WTC11 (cell line): ENCODE measurements around the gene NINJ2. TPM values are rescaled to one million over a fixed set of nuclear protein-coding genes. Genes with fewer than 3 reads are reported as not detected.

Source experiments
- ATAC-seq: fragments of 200-7000 bp; cut with Tn5 transposase; 2 replicates; pipeline ENCODE4 v1.10.0; 2021; ENCODE audit warnings: mild to moderate bottlenecking, moderate library complexity
- CTCF ChIA-PET: fragments of 300-600 bp; sonication (Branson Sonifier 250); formaldehyde crosslinking; loops from one replicate; lab custom pipeline; 2021; ENCODE audit warnings: antibody characterized with exemption; lab: Charles Lee
- POLR2A ChIA-PET: fragments of 350-600 bp; sonication (Branson Sonifier 250); formaldehyde crosslinking; loops from one replicate; lab custom pipeline; 2021; ENCODE audit warnings: antibody characterized with exemption; lab: Charles Lee
- DNase-seq: peaks from one replicate; pipeline ENCODE4 v3.0.0; 2021; ENCODE audit warnings: low spot score
- H3K27ac Mint-ChIP-seq: 2 replicates; pipeline ENCODE4 v1.8.0; 2021; ENCODE audit warnings: mixed read lengths
- H3K27me3 Mint-ChIP-seq: 2 replicates; pipeline ENCODE4 v1.8.0; 2021; ENCODE audit warnings: low read depth, mild to moderate bottlenecking, moderate library complexity, mixed read lengths
- H3K36me3 Mint-ChIP-seq: 2 replicates; pipeline ENCODE4 v1.8.0; 2021; ENCODE audit warnings: mixed read lengths
- H3K4me1 Mint-ChIP-seq: 2 replicates; pipeline ENCODE4 v1.8.0; 2022; ENCODE audit warnings: mixed read lengths
- H3K4me3 Mint-ChIP-seq: 2 replicates; pipeline ENCODE4 v1.8.0; 2021; ENCODE audit warnings: mild to moderate bottlenecking, moderate library complexity, mixed read lengths
- H3K9me3 Mint-ChIP-seq: 2 replicates; pipeline ENCODE4 v1.8.0; 2021; ENCODE audit warnings: mixed read lengths
- CREB1 ChIP-seq: sonication (generic); formaldehyde crosslinking; IDR thresholded peaks from 2 replicates; pipeline ENCODE4 v1.8.0; 2023; ENCODE audit warnings: mild to moderate bottlenecking, missing genetic modification reagents
- ERG ChIP-seq: fragments of 250-450 bp; sonication (Bioruptor Pico); IDR thresholded peaks from 2 replicates; pipeline ENCODE4 v1.8.0; 2021; ENCODE audit warnings: mild to moderate bottlenecking
- ESRRA ChIP-seq: sonication (generic); formaldehyde crosslinking; IDR thresholded peaks from 2 replicates; pipeline ENCODE4 v1.8.1; 2022; ENCODE audit warnings: mild to moderate bottlenecking, missing genetic modification reagents, borderline replicate concordance
- FOXJ3 ChIP-seq: sonication (generic); formaldehyde crosslinking; IDR thresholded peaks from 2 replicates; pipeline ENCODE4 v1.9.0; 2021; ENCODE audit warnings: missing genetic modification reagents, mild to moderate bottlenecking, borderline replicate concordance
- GRHL2 ChIP-seq: fragments of 250-450 bp; sonication (Bioruptor Pico); IDR thresholded peaks from 2 replicates; pipeline ENCODE4 v1.8.0; 2022; ENCODE audit warnings: mild to moderate bottlenecking, moderate library complexity; ENCODE audit not compliant: insufficient replicate concordance, severe bottlenecking
- IRF1 ChIP-seq: sonication (generic); formaldehyde crosslinking; IDR thresholded peaks from 2 replicates; pipeline ENCODE4 v1.8.0; 2023; ENCODE audit warnings: missing genetic modification reagents
- JAZF1 ChIP-seq: fragments of 250-450 bp; sonication (Bioruptor Pico); IDR thresholded peaks from 2 replicates; pipeline ENCODE4 v1.9.0; 2021; ENCODE audit warnings: moderate library complexity, mild to moderate bottlenecking, inconsistent platforms
- NR1H2 ChIP-seq: sonication (generic); formaldehyde crosslinking; IDR thresholded peaks from 2 replicates; pipeline ENCODE4 v1.9.0; 2021; ENCODE audit warnings: mild to moderate bottlenecking, moderate library complexity, missing genetic modification reagents
- PREB ChIP-seq: sonication (generic); formaldehyde crosslinking; IDR thresholded peaks from 2 replicates; pipeline ENCODE4 v1.8.1; 2022; ENCODE audit warnings: mild to moderate bottlenecking, missing genetic modification reagents, moderate library complexity, borderline replicate concordance
- PRRX2 ChIP-seq: fragments of 250-450 bp; sonication (Bioruptor Pico); IDR thresholded peaks from 2 replicates; pipeline ENCODE4 v1.8.0; 2021; ENCODE audit warnings: mild to moderate bottlenecking
- SMAD4 ChIP-seq: sonication (generic); formaldehyde crosslinking; IDR thresholded peaks from 2 replicates; pipeline ENCODE4 v1.8.0; 2022; ENCODE audit warnings: mild to moderate bottlenecking, missing genetic modification reagents
- USF1 ChIP-seq: sonication (generic); formaldehyde crosslinking; IDR thresholded peaks from 2 replicates; pipeline ENCODE4 v1.8.0; 2022; ENCODE audit warnings: mild to moderate bottlenecking, missing genetic modification reagents
- ZBTB43 ChIP-seq: sonication (generic); formaldehyde crosslinking; IDR thresholded peaks from 2 replicates; pipeline ENCODE4 v1.8.1; 2023; ENCODE audit warnings: mild to moderate bottlenecking, missing genetic modification reagents
- ZNF219 ChIP-seq: sonication (generic); formaldehyde crosslinking; IDR thresholded peaks from 2 replicates; pipeline ENCODE4 v1.8.0; 2023; ENCODE audit warnings: missing genetic modification reagents, mild to moderate bottlenecking, borderline replicate concordance
- ZNF317 ChIP-seq: sonication (generic); formaldehyde crosslinking; IDR thresholded peaks from 2 replicates; pipeline ENCODE4 v1.8.1; 2023; ENCODE audit warnings: low read depth, mild to moderate bottlenecking, moderate library complexity, missing genetic modification reagents, borderline replicate concordance
- ZNF512 ChIP-seq: sonication (generic); formaldehyde crosslinking; IDR thresholded peaks from 2 replicates; pipeline ENCODE4 v1.8.1; 2022; ENCODE audit warnings: missing genetic modification reagents, borderline replicate concordance
- total RNA-seq: library from RNA; stranded (reverse); gene quantifications from 3 replicates; pipeline ENCODE4 v1.2.3, GENCODE V29; 2021
- TF ChIP-seq, protein P1 (sequence below): sonication (generic); formaldehyde crosslinking; IDR thresholded peaks from 2 replicates; pipeline ENCODE4 v1.8.0; 2023; ENCODE audit warnings: mild to moderate bottlenecking, missing genetic modification reagents
- TF ChIP-seq, protein P2 (sequence below): fragments of 250-450 bp; sonication (Bioruptor Pico); IDR thresholded peaks from 2 replicates; pipeline ENCODE4 v2.1.2; 2022; ENCODE audit warnings: mild to moderate bottlenecking, moderate library complexity
- TF ChIP-seq, protein P3 (sequence below): sonication (generic); formaldehyde crosslinking; IDR thresholded peaks from 2 replicates; pipeline ENCODE4 v1.8.1; 2022; ENCODE audit warnings: low read depth, mild to moderate bottlenecking, moderate library complexity, missing genetic modification reagents, borderline replicate concordance

The NINJ2 gene
- total RNA-seq, 1 experiment from 2014 or later, result 0.42 TPM

GRCh38 chr12:553216-554000, 109.8 kb downstream of the NINJ2 start:
- no peak overlapping the region for H3K27ac Mint-ChIP-seq
- CTCF ChIA-PET, result interaction anchor here (0.6 to 1.3 kb wide), 3 partner anchors 17 to 111 kb away, joined by 3 to 5 read pairs (median 5); no protein-coding TSS in a partner anchor
- peaks cover 7% of the 10 kb centered on the region for H3K36me3 Mint-ChIP-seq
- DNase-seq (no peak), ATAC-seq (no peak)
- H3K27me3 Mint-ChIP-seq, result no peaks in the 10 kb centered on the region
- peaks cover 4% of the 10 kb centered on the region; the same call in 1 of the 2 replicates for H3K9me3 Mint-ChIP-seq
- no peak overlapping the region for H3K4me3 Mint-ChIP-seq
- TF ChIP-seq IRF1 (CRISPR knock-in tag) (no peak), GRHL2 (CRISPR knock-in tag) (no peak), CREB1 (CRISPR knock-in tag) (no peak), FOXJ3 (CRISPR knock-in tag) (no peak), JAZF1 (CRISPR knock-in tag) (no peak), ESRRA (CRISPR knock-in tag) (no peak), ZNF317 (CRISPR knock-in tag) (no peak), ZNF219 (CRISPR knock-in tag) (no peak), PRRX2 (CRISPR knock-in tag) (no peak), SMAD4 (CRISPR knock-in tag) (no peak), NR1H2 (CRISPR knock-in tag) (no peak)
- TF ChIP-seq, protein P1, sequence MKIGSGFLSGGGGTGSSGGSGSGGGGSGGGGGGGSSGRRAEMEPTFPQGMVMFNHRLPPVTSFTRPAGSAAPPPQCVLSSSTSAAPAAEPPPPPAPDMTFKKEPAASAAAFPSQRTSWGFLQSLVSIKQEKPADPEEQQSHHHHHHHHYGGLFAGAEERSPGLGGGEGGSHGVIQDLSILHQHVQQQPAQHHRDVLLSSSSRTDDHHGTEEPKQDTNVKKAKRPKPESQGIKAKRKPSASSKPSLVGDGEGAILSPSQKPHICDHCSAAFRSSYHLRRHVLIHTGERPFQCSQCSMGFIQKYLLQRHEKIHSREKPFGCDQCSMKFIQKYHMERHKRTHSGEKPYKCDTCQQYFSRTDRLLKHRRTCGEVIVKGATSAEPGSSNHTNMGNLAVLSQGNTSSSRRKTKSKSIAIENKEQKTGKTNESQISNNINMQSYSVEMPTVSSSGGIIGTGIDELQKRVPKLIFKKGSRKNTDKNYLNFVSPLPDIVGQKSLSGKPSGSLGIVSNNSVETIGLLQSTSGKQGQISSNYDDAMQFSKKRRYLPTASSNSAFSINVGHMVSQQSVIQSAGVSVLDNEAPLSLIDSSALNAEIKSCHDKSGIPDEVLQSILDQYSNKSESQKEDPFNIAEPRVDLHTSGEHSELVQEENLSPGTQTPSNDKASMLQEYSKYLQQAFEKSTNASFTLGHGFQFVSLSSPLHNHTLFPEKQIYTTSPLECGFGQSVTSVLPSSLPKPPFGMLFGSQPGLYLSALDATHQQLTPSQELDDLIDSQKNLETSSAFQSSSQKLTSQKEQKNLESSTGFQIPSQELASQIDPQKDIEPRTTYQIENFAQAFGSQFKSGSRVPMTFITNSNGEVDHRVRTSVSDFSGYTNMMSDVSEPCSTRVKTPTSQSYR (CRISPR knock-in tag), result no peak
- TF ChIP-seq, protein P2, sequence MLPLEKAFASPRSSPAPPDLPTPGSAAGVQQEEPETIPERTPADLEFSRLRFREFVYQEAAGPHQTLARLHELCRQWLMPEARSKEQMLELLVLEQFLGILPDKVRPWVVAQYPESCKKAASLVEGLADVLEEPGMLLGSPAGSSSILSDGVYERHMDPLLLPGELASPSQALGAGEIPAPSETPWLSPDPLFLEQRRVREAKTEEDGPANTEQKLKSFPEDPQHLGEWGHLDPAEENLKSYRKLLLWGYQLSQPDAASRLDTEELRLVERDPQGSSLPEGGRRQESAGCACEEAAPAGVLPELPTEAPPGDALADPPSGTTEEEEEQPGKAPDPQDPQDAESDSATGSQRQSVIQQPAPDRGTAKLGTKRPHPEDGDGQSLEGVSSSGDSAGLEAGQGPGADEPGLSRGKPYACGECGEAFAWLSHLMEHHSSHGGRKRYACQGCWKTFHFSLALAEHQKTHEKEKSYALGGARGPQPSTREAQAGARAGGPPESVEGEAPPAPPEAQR (CRISPR knock-in tag), result no peak
- TF ChIP-seq, protein P3, sequence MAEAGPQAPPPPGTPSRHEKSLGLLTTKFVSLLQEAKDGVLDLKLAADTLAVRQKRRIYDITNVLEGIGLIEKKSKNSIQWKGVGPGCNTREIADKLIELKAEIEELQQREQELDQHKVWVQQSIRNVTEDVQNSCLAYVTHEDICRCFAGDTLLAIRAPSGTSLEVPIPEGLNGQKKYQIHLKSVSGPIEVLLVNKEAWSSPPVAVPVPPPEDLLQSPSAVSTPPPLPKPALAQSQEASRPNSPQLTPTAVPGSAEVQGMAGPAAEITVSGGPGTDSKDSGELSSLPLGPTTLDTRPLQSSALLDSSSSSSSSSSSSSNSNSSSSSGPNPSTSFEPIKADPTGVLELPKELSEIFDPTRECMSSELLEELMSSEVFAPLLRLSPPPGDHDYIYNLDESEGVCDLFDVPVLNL (CRISPR knock-in tag), result no peak
- no peaks in the 10 kb centered on the region for H3K4me1 Mint-ChIP-seq
- POLR2A ChIA-PET, result no interaction called here

DNA sequence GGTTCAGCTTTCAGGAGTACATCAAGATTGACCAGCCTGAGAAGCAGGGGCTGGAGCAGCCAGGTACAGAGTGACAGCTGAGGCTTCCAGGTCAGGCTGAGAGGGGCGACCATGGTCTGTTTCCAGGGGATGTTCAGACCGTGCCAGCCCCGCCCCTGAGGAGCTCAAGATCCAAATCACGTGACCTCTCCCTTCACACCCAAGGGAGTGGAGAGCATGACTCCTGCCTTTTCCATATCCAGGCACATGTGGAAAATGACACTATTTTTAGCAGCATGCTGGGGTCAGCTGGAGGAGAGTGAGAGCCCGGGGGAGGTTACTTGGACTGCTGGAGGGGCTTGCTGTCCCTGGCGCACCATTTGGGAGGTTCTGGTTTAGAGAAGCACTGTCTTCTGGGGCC, 110.8 kb downstream of the NINJ2 start:
- no peak for ATAC-seq
- ChIA-PET POLR2A (no interaction called here), CTCF (no interaction called here)
- H3K27me3 Mint-ChIP-seq, result no peaks in the 10 kb centered on the region
- peaks cover 4% of the 10 kb centered on the region; the same call in 1 of the 2 replicates for H3K9me3 Mint-ChIP-seq
- H3K27ac Mint-ChIP-seq, result no peak overlapping the region
- H3K4me3 Mint-ChIP-seq, result no peak overlapping the region
- DNase-seq, result no peak
- no peaks in the 10 kb centered on the region for H3K4me1 Mint-ChIP-seq
- peaks cover 7% of the 10 kb centered on the region for H3K36me3 Mint-ChIP-seq
- TF ChIP-seq USF1, result no peak
- no peak for TF ChIP-seq ESRRA (CRISPR knock-in tag)
- TF ChIP-seq PREB (CRISPR knock-in tag), result no peak
- no peak for TF ChIP-seq ERG
- TF ChIP-seq ZNF512, result no peak
- TF ChIP-seq ZBTB43, result no peak
